ENCODE data around the gene REEP2.

Gene REEP2

DNA sequence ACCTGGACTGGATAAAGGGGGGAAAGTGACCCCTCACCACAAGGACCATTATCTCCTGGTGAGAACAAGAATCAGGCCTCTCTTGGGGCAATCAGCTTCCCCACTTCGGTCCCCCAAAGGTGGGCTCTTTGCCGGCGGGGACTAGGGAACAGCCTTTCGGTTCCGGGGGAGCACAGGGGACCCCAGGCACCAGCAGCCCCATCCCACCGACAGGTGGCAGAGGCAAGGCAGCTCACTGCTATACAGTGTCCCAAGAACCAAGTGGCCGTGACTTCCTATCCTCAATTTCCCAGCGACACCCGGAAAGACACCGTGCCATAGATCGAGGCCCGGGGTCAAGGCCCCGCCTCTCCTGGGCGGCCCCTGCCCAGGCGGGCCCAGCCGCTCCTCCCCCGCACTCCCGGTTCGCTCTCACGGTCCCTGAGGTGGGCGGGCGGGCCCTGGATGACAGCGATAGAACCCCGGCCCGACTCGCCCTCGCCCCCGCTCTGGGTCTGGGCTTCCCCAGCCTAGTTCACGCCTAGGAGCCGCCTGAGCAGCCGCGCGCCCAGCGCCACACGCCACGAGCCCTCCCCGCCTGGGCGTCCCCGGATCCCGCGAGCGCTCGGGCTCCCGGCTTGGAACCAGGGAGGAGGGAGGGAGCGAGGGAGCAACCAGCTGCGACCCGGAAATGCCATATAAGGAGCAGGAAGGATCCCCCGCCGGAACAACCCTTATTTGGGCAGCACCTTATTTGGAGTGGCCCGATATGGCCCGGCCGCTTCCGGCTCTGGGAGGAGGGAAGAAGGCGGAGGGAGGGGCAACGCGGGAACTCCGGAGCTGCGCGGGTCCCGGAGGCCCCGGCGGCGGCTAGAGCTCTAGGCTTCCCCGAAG, 25.8 kb downstream of the REEP2 start:
- H3K27ac ChIP-seq = peak overlapping the region; percentile 97
- ChIA-PET POLR2A (ENCODE audit: low non-redundant PET) (interaction anchor here (0.7 to 4.0 kb wide), 10 partner anchors 29 to 1208 kb away, joined by 3 to 24 read pairs (median 5); partner anchors contain the start of genes ETF1 and HSPA9), CTCF (interaction anchor here (0.6 to 4.9 kb wide), 18 partner anchors 15 to 464 kb away, joined by 3 to 58 read pairs (median 4); partner anchors contain the start of gene ETF1)
- TF ChIP-seq CTCF (conservative IDR thresholded peaks at IDR 0.05; ENCODE audit: low read depth) = peak; percentile 86
- peak; percentile 99 for DNase-seq (ENCODE audit: low spot score)

DNA sequence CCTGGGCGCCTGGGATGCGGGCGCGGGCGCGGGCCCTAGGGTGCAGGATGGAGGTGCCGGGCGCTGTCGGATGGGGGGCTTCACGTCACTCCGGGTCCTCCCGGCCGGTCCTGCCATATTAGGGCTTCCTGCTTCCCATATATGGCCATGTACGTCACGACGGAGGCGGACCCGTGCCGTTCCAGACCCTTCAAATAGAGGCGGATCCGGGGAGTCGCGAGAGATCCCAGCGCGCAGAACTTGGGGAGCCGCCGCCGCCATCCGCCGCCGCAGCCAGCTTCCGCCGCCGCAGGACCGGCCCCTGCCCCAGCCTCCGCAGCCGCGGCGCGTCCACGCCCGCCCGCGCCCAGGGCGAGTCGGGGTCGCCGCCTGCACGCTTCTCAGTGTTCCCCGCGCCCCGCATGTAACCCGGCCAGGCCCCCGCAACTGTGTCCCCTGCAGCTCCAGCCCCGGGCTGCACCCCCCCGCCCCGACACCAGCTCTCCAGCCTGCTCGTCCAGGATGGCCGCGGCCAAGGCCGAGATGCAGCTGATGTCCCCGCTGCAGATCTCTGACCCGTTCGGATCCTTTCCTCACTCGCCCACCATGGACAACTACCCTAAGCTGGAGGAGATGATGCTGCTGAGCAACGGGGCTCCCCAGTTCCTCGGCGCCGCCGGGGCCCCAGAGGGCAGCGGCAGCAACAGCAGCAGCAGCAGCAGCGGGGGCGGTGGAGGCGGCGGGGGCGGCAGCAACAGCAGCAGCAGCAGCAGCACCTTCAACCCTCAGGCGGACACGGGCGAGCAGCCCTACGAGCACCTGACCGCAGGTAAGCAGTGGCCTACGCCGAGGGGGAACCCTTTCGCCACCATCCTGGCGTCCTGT, 26.6 kb downstream of the REEP2 start, which contains the start of gene EGR1:
Gene EGR1 (plus strand): TSS at position 219 of the 864 bp plus-strand sequence. CDS start 283 bp downstream, at position 502.
- ChIA-PET CTCF (interaction anchor here (0.7 to 4.9 kb wide), 9 partner anchors 16 to 82 kb away, joined by 3 to 58 read pairs (median 5); no protein-coding TSS in a partner anchor), POLR2A (ENCODE audit: low non-redundant PET) (interaction anchor here (0.7 to 4.0 kb wide), 13 partner anchors 20 to 1207 kb away, joined by 3 to 24 read pairs (median 4); partner anchors contain the start of genes ETF1, FAM53C and HSPA9)
- peak within 1 kb of the TSS; percentile 97 for H3K27ac ChIP-seq
- DNase-seq (ENCODE audit: low spot score) = peak; percentile 97
- no peak; the same call in 1 of the 2 replicates for TF ChIP-seq CTCF (conservative IDR thresholded peaks at IDR 0.05; ENCODE audit: low read depth)

DNA sequence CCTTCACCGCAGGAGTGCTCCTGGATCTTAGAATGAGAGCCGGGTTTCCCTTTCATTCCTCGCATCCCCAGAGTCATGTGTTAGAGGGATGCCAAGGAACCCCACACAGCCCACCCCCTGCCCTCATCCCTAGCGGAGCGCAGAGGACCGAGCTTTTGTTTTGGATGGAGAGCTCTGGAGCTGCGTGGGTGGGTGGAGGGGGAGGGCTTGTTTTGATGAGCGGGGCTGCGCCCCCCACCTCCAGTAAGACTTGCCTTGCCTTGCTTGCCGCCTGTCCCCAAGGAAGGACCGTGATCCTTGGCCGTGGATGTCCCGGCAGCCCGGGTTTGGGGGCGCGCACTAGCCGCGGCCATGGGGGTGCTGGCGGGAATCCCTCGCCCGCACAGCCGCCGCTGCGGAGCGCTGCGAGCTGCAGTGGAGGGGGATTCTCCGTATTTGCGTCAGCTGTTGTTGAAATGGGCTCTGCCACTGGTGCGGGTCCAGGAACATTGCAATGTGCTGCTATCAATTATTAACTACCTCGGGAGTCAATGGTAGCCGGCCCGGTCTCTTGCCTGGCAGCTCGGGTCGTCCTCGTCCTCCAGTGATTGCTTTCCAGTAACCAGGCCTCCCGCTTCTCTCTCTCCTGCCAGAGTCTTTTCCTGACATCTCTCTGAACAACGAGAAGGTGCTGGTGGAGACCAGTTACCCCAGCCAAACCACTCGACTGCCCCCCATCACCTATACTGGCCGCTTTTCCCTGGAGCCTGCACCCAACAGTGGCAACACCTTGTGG, 27.5 kb downstream of the REEP2 start:
- ChIA-PET CTCF (interaction anchor here (0.6 to 4.9 kb wide), 4 partner anchors 17 to 148 kb away, joined by 3 to 58 read pairs (median 14); no protein-coding TSS in a partner anchor), POLR2A (ENCODE audit: low non-redundant PET) (interaction anchor here (0.7 to 4.0 kb wide), 8 partner anchors 19 to 128 kb away, joined by 3 to 24 read pairs (median 4); partner anchors contain the start of gene FAM53C)
- DNase-seq (ENCODE audit: low spot score) = no peak
- TF ChIP-seq CTCF (conservative IDR thresholded peaks at IDR 0.05; ENCODE audit: low read depth) = no peak
- peak overlapping the region; percentile 97 for H3K27ac ChIP-seq

DNA sequence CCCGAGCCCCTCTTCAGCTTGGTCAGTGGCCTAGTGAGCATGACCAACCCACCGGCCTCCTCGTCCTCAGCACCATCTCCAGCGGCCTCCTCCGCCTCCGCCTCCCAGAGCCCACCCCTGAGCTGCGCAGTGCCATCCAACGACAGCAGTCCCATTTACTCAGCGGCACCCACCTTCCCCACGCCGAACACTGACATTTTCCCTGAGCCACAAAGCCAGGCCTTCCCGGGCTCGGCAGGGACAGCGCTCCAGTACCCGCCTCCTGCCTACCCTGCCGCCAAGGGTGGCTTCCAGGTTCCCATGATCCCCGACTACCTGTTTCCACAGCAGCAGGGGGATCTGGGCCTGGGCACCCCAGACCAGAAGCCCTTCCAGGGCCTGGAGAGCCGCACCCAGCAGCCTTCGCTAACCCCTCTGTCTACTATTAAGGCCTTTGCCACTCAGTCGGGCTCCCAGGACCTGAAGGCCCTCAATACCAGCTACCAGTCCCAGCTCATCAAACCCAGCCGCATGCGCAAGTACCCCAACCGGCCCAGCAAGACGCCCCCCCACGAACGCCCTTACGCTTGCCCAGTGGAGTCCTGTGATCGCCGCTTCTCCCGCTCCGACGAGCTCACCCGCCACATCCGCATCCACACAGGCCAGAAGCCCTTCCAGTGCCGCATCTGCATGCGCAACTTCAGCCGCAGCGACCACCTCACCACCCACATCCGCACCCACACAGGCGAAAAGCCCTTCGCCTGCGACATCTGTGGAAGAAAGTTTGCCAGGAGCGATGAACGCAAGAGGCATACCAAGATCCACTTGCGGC, 28.2 kb downstream of the REEP2 start:
- POLR2A ChIA-PET (ENCODE audit: low non-redundant PET) = interaction anchor here (0.9 to 1.1 kb wide), 2 partner anchors 26 to 38 kb away, joined by 3 read pairs; no protein-coding TSS in a partner anchor
- H3K27ac ChIP-seq = peak overlapping the region; percentile 97; the same call in 1 of the 2 replicates
- CTCF ChIA-PET = interaction anchor here (1.1 to 4.9 kb wide), 2 partner anchors 17 to 36 kb away, joined by 4 to 58 read pairs; no protein-coding TSS in a partner anchor
- no peak for TF ChIP-seq CTCF (conservative IDR thresholded peaks at IDR 0.05; ENCODE audit: low read depth)
- DNase-seq (ENCODE audit: low spot score) = no peak

GRCh38 chr5:138467711-138468132, 28.9 kb downstream of the REEP2 start:
- no peak for TF ChIP-seq CTCF (conservative IDR thresholded peaks at IDR 0.05; ENCODE audit: low read depth)

More at GRCh38 chr5:138467711-138468132, 28.9 kb downstream of the REEP2 start:
- ChIA-PET CTCF (interaction anchor here (1.1 kb wide), 1 partner anchor 18 kb away, joined by 4 read pairs; no protein-coding TSS in a partner anchor), POLR2A (ENCODE audit: low non-redundant PET) (interaction anchor here (1.1 kb wide), 1 partner anchor 37 kb away, joined by 3 read pairs; no protein-coding TSS in a partner anchor)
- DNase-seq (ENCODE audit: low spot score) = no peak
- peak overlapping the region; percentile 24; the same call in 1 of the 2 replicates for H3K27ac ChIP-seq
